HG03442 (cell line): ENCODE measurements around the gene PPP2R2D.
"Not testable (repeated sequence)": the region's sequence is repeated elsewhere in the genome, so short reads cannot be mapped to it uniquely, and the experiment has no call there.

ENCODE experiments used
- ATAC-seq: cut with Tn5 transposase; IDR thresholded peaks from one replicate; pipeline ENCODE4 v1.9.1; 2021; ENCODE audit warnings: mild to moderate bottlenecking, moderate library complexity; ENCODE audit not compliant: unreplicated experiment

PPP2R2D gene

GRCh38 chr10:131905603-131906268 lies 4.9 kb downstream of the PPP2R2D start:
- no peak for ATAC-seq

GRCh38 chr10:131906269-131906639 lies 5.4 kb downstream of the PPP2R2D start:
- no peak for ATAC-seq

GRCh38 chr10:131907679-131908078 lies 6.9 kb downstream of the PPP2R2D start:
- no peak for ATAC-seq

- ATAC-seq = no peak
Measured at GRCh38 chr10:131908151-131908550, 7.3 kb downstream of the PPP2R2D start.

- ATAC-seq = no peak
Measured at GRCh38 chr10:131909014-131909808, 8.4 kb downstream of the PPP2R2D start.

GRCh38 chr10:131909929-131910328 lies 9.1 kb downstream of the PPP2R2D start:
- no peak for ATAC-seq

GRCh38 chr10:131910663-131911314 lies 10.0 kb downstream of the PPP2R2D start:
- ATAC-seq = no peak

GRCh38 chr10:131911451-131911850 lies 10.6 kb downstream of the PPP2R2D start:
- no peak for ATAC-seq

GRCh38 chr10:131912620-131913019 lies 11.8 kb downstream of the PPP2R2D start:
- ATAC-seq = no peak

- no peak for ATAC-seq
Measured at GRCh38 chr10:131915484-131915883, 14.7 kb downstream of the PPP2R2D start.

- no peak for ATAC-seq
Measured at GRCh38 chr10:131915990-131916766, 15.4 kb downstream of the PPP2R2D start.

- ATAC-seq = not testable (repeated sequence)
Measured at GRCh38 chr10:131916767-131917160, 16.0 kb downstream of the PPP2R2D start.

- not testable (repeated sequence) for ATAC-seq
Measured at GRCh38 chr10:131917496-131917895, 16.7 kb downstream of the PPP2R2D start.

- not testable (repeated sequence) for ATAC-seq
Measured at GRCh38 chr10:131919461-131919860, 18.7 kb downstream of the PPP2R2D start.

GRCh38 chr10:131920151-131920550 lies 19.3 kb downstream of the PPP2R2D start:
- no peak for ATAC-seq

- no peak for ATAC-seq
Measured at GRCh38 chr10:131920693-131921092, 19.9 kb downstream of the PPP2R2D start.

- ATAC-seq = peak; percentile 87
Measured at GRCh38 chr10:131921184-131921583, 20.4 kb downstream of the PPP2R2D start.

GRCh38 chr10:131923038-131923756 lies 22.4 kb downstream of the PPP2R2D start:
- ATAC-seq = no peak

- no peak for ATAC-seq
Measured at GRCh38 chr10:131925011-131925649, 24.3 kb downstream of the PPP2R2D start.

GRCh38 chr10:131925716-131926115 lies 24.9 kb downstream of the PPP2R2D start:
- ATAC-seq = no peak
